Adipocyte (in vitro differentiated cells): ENCODE measurements around the gene STIM1.

Experiments used
- DNase-seq: peaks from one replicate; pipeline ENCODE4 v3.0.0-alpha.2; 2015; ENCODE audit warnings: low read depth
- H3K27me3 ChIP-seq: replicated peaks from 2 replicates; pipeline ENCODE4 v1.7.0; 2013; ENCODE audit warnings: mild to moderate bottlenecking, low read length, moderate library complexity; ENCODE audit not compliant: control insufficient read depth, insufficient read depth
- H3K36me3 ChIP-seq: 2 replicates; pipeline ENCODE4 v1.7.0; 2013; ENCODE audit warnings: low read length, mild to moderate bottlenecking, moderate library complexity; ENCODE audit not compliant: control insufficient read depth, insufficient read depth, severe bottlenecking
- H3K4me1 ChIP-seq: 2 replicates; pipeline ENCODE4 v1.7.0; 2013; ENCODE audit warnings: mild to moderate bottlenecking, low read length, moderate library complexity; ENCODE audit not compliant: control insufficient read depth, insufficient read depth
- H3K4me3 ChIP-seq: 2 replicates; pipeline ENCODE4 v1.7.0; 2013; ENCODE audit warnings: mild to moderate bottlenecking, low read length, moderate library complexity
- H3K9ac ChIP-seq: 2 replicates; pipeline ENCODE4 v1.7.0; 2013; ENCODE audit warnings: mild to moderate bottlenecking, low read length, moderate library complexity
- H3K9me3 ChIP-seq: 2 replicates; pipeline ENCODE4 v1.7.0; 2013; ENCODE audit warnings: mild to moderate bottlenecking, low read length, moderate library complexity; ENCODE audit not compliant: control insufficient read depth

STIM1 gene

GRCh38 chr11:4061700-4062099, 206.2 kb downstream of the STIM1 start:
- peaks cover 14% of the 10 kb centered on the region for H3K4me1 ChIP-seq
- no peak for DNase-seq
- H3K9ac ChIP-seq, result no peak overlapping the region
- H3K36me3 ChIP-seq, result peaks cover 40% of the 10 kb centered on the region
- no peak overlapping the region for H3K4me3 ChIP-seq
- H3K27me3 ChIP-seq, result no peaks in the 10 kb centered on the region
- no peaks in the 10 kb centered on the region for H3K9me3 ChIP-seq

- H3K9ac ChIP-seq, result no peak overlapping the region
- peaks cover 7% of the 10 kb centered on the region for H3K4me1 ChIP-seq
- H3K27me3 ChIP-seq, result no peaks in the 10 kb centered on the region
- peaks cover 43% of the 10 kb centered on the region for H3K36me3 ChIP-seq
- no peak for DNase-seq
- no peak overlapping the region for H3K4me3 ChIP-seq
- no peaks in the 10 kb centered on the region for H3K9me3 ChIP-seq
Observed at GRCh38 chr11:4063348-4063747, 207.9 kb downstream of the STIM1 start.

GRCh38 chr11:4064278-4064955, 209.0 kb downstream of the STIM1 start:
- no peaks in the 10 kb centered on the region for H3K9me3 ChIP-seq
- DNase-seq, result no peak
- H3K9ac ChIP-seq, result no peak overlapping the region
- H3K4me1 ChIP-seq, result peaks cover 5% of the 10 kb centered on the region
- H3K27me3 ChIP-seq, result no peaks in the 10 kb centered on the region
- H3K36me3 ChIP-seq, result peaks cover 35% of the 10 kb centered on the region
- no peak overlapping the region for H3K4me3 ChIP-seq

GRCh38 chr11:4065086-4065485, 209.6 kb downstream of the STIM1 start:
- Histone ChIP-seq H3K36me3 (peaks cover 34% of the 10 kb centered on the region), H3K9me3 (no peaks in the 10 kb centered on the region), H3K9ac (no peak overlapping the region), H3K4me3 (no peak overlapping the region), H3K27me3 (no peaks in the 10 kb centered on the region), H3K4me1 (peaks cover 5% of the 10 kb centered on the region)
- no peak for DNase-seq

GRCh38 chr11:4065601-4066377, 210.3 kb downstream of the STIM1 start:
- H3K27me3 ChIP-seq, result no peaks in the 10 kb centered on the region
- H3K9ac ChIP-seq, result no peak overlapping the region
- H3K4me1 ChIP-seq, result peaks cover 5% of the 10 kb centered on the region
- H3K9me3 ChIP-seq, result no peaks in the 10 kb centered on the region
- peaks cover 31% of the 10 kb centered on the region for H3K36me3 ChIP-seq
- H3K4me3 ChIP-seq, result no peak overlapping the region
- no peak for DNase-seq

GRCh38 chr11:4066910-4067309, 211.4 kb downstream of the STIM1 start:
- H3K9me3 ChIP-seq, result no peaks in the 10 kb centered on the region
- H3K27me3 ChIP-seq, result no peaks in the 10 kb centered on the region
- no peak overlapping the region for H3K9ac ChIP-seq
- no peak overlapping the region for H3K4me3 ChIP-seq
- peaks cover 21% of the 10 kb centered on the region for H3K36me3 ChIP-seq
- DNase-seq, result no peak
- H3K4me1 ChIP-seq, result peaks cover 8% of the 10 kb centered on the region

- H3K9ac ChIP-seq, result no peak overlapping the region
- no peak overlapping the region for H3K4me3 ChIP-seq
- no peak for DNase-seq
- peaks cover 24% of the 10 kb centered on the region for H3K36me3 ChIP-seq
- H3K27me3 ChIP-seq, result no peaks in the 10 kb centered on the region
- H3K4me1 ChIP-seq, result peaks cover 16% of the 10 kb centered on the region
- no peaks in the 10 kb centered on the region for H3K9me3 ChIP-seq
Observed at GRCh38 chr11:4068962-4069361, 213.5 kb downstream of the STIM1 start.

GRCh38 chr11:4071325-4071724, 215.9 kb downstream of the STIM1 start:
- Histone ChIP-seq H3K36me3 (peaks cover 31% of the 10 kb centered on the region), H3K9ac (no peak overlapping the region), H3K4me1 (peaks cover 11% of the 10 kb centered on the region), H3K27me3 (no peaks in the 10 kb centered on the region), H3K9me3 (no peaks in the 10 kb centered on the region), H3K4me3 (no peak overlapping the region)
- DNase-seq, result no peak

- H3K9ac ChIP-seq, result peak overlapping the region; percentile 17
- no peak overlapping the region for H3K4me3 ChIP-seq
- H3K9me3 ChIP-seq, result no peaks in the 10 kb centered on the region
- peaks cover 11% of the 10 kb centered on the region for H3K4me1 ChIP-seq
- no peaks in the 10 kb centered on the region for H3K27me3 ChIP-seq
- DNase-seq, result peak; percentile 24
- peaks cover 28% of the 10 kb centered on the region for H3K36me3 ChIP-seq
Observed at GRCh38 chr11:4071914-4072313, 216.4 kb downstream of the STIM1 start.

- Histone ChIP-seq H3K9me3 (no peaks in the 10 kb centered on the region), H3K27me3 (no peaks in the 10 kb centered on the region), H3K36me3 (peaks cover 25% of the 10 kb centered on the region), H3K4me1 (peaks cover 11% of the 10 kb centered on the region), H3K4me3 (no peak overlapping the region), H3K9ac (no peak overlapping the region)
- peak; percentile 91 for DNase-seq
Observed at GRCh38 chr11:4072668-4073285, 217.3 kb downstream of the STIM1 start.

GRCh38 chr11:4074266-4074665, 218.8 kb downstream of the STIM1 start:
- H3K4me3 ChIP-seq, result no peak overlapping the region
- H3K9ac ChIP-seq, result no peak overlapping the region
- H3K4me1 ChIP-seq, result peaks cover 11% of the 10 kb centered on the region
- no peaks in the 10 kb centered on the region for H3K27me3 ChIP-seq
- no peaks in the 10 kb centered on the region for H3K9me3 ChIP-seq
- peaks cover 25% of the 10 kb centered on the region for H3K36me3 ChIP-seq
- no peak for DNase-seq
